WTC11 (cell line): ENCODE data around the gene LRRN3.

Source experiments
- FOXP1 ChIP-seq: sonication (generic); formaldehyde crosslinking; IDR thresholded peaks from 2 replicates; pipeline ENCODE4 v1.8.0; 2022; ENCODE audit warnings: missing genetic modification reagents, mild to moderate bottlenecking, moderate library complexity, borderline replicate concordance
- TEAD4 ChIP-seq: sonication (generic); formaldehyde crosslinking; IDR thresholded peaks from 2 replicates; pipeline ENCODE4 v1.8.0; 2022; ENCODE audit warnings: mild to moderate bottlenecking, missing genetic modification reagents
- ZNF317 ChIP-seq: sonication (generic); formaldehyde crosslinking; IDR thresholded peaks from 2 replicates; pipeline ENCODE4 v1.8.1; 2023; ENCODE audit warnings: low read depth, mild to moderate bottlenecking, moderate library complexity, missing genetic modification reagents, borderline replicate concordance

DNA sequence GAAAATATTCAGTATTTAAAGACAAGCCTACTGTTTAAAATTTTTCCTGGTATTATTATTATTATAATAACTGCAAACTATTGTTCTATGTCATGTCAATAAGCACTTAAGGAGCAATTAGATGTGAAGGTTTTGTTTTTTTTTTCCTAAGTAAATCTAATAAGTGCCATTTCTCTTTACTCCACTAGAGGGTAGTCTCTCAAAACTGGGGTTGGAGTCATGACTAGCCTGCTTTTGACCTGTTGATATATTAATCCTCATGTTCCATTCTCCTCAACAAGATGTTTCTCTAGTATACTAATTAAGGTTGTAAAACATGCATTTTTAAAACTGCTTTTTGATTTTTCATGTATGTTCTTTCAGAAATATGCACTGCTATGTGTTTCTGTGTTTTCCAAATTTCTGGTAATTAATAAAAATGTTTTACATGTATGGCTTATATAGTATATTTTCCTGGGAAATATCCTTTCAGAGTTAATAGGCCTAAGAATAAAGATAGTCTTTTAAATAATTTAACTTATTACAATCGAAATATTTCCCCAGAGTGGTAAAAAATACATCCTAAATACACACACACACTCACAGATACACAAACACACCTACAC lies 1.0 kb upstream of the LRRN3 start:
- no peak for TF ChIP-seq ZNF317 (CRISPR knock-in tag)
- no peak for TF ChIP-seq FOXP1 (CRISPR knock-in tag)
- TF ChIP-seq TEAD4 (CRISPR knock-in tag): no peak
